Upper lobe of left lung (tissue), 4 donors: ENCODE results near the gene ADPRS.

Experiments used
- CTCF ChIP-seq, 6 experiments: fragments of 450-650 bp in 4 of 6; fragments of 200-600 bp in 2 of 6; sonication (generic) in 2 of 6; IDR thresholded peaks; one replicate each; pipeline ENCODE4 v1.5.1; 2016 to 2019; ENCODE audit warnings: antibody characterized with exemption in 6 of 6
- EP300 ChIP-seq, 4 donors: sonication (generic); formaldehyde crosslinking; IDR thresholded peaks; one replicate each; pipeline ENCODE4 v1.5.1; 2017; ENCODE audit warnings: antibody characterized with exemption in 4 of 4, control low read depth in 2 of 4
- POLR2A ChIP-seq, 4 donors: fragments of 450-650 bp; IDR thresholded peaks; one replicate each; pipeline ENCODE4 v1.5.1; 2016 to 2017; ENCODE audit warnings: antibody characterized with exemption in 4 of 4, mild to moderate bottlenecking in 2 of 4
- POLR2AphosphoS5 ChIP-seq, 2 donors: sonication (generic); formaldehyde crosslinking; IDR thresholded peaks; one replicate each; pipeline ENCODE4 v1.5.1; 2017; ENCODE audit warnings: antibody characterized with exemption in 2 of 2

DNA sequence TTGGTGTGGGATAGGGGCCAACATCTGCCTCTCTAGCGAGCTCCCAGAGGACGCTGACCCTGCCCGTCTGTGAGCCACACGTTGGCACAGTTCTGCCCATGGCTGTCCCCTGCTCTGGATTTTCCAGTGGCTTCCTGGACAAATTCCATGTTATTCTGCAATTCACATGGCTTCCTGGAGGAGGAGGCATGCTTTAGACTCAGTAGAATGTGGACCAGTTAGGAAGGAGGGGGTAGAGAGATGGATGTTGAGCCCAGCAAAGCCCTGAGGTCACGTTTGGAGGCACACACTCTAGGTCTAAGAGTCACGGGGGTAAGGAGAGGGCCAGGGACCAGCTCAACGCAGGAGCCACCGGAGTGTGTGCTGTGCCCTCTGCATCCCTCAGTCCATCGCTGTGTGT is 24.1 kb downstream of the ADPRS start:
- TF ChIP-seq CTCF (IDR thresholded peaks at IDR 0.05), result no peak
- TF ChIP-seq POLR2A (IDR thresholded peaks at IDR 0.05), result no peak
- TF ChIP-seq POLR2AphosphoS5 (IDR thresholded peaks at IDR 0.05), result no peak
- TF ChIP-seq EP300 (IDR thresholded peaks at IDR 0.05), result no peak
